ENCODE results near the gene GASK1B.

GASK1B gene

DNA sequence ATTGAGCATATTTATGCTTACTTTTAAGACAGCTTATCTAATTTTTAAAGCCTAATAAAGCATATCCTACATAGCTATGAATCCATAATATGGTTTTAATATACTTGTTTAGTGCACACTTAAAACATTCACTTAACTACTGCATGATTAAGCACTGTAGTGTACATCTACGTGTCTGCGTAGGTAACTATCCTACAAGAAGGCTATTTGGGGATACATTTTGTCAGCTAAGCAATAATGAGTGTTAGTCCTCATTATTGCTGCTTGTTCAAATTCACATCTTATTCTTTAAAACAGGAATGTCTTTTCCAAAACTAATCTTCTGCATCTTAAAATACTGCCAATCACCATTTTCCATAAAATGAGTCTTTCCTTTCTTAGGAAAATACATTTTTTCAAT lies 38.6 kb downstream of the GASK1B start:
- no peak for DNase-seq

DNA sequence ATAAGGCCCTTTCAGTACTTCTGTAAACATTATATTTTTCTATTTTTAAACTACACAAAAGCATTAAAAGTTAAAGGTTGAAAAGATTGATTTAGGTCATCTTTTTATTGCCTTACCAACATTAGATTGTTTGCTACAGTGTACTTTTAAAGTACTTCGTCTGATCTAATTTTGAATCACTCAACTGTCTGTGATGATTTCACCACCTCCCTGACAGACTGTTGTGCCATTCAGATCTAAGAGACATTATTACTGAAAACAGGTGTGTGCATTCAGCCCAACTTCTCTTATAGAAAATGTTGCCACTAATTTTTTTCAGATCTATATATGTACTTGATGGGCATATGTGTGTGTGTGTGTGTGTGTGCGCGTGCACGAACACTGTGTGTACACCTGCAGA lies 39.3 kb downstream of the GASK1B start:
- no peak for DNase-seq

DNA sequence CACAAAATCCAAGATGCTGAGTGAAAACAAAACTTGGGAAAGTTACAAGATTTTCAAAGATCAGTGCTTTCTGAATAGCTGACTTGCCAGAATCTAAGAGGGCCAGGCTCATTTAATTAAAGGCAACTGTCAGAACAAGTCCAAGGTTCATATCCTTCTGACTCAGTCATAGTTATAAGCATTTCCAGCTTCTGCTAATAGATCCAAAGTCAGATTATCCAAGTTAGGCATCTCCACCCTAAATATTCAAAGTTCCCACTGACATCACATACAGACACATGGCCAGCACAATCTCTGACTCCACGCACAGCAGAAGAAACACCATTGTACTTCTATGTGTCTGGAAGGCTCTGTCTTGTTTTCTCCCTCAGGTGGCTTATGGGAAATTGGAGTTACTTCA lies 41.8 kb downstream of the GASK1B start:
- no peak for DNase-seq

DNA sequence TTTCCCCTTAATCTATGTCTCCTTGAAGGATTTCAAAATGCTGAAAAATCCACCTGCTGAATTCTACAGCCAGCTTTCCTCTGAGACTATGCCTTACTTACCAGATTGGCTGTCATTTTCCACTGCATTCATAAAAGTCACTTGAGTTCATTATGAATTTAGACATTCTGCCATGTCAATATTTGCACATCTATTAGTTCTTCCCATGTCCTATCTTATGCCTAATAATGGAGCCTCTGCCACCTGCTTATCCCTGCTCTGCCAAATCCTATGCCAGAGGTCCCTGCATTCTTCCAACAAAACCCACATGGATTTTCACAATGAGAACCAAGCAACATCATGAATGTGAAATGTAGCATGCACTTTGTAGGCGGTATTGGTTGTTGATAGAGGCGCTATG lies 42.6 kb downstream of the GASK1B start:
- no peak for DNase-seq

DNA sequence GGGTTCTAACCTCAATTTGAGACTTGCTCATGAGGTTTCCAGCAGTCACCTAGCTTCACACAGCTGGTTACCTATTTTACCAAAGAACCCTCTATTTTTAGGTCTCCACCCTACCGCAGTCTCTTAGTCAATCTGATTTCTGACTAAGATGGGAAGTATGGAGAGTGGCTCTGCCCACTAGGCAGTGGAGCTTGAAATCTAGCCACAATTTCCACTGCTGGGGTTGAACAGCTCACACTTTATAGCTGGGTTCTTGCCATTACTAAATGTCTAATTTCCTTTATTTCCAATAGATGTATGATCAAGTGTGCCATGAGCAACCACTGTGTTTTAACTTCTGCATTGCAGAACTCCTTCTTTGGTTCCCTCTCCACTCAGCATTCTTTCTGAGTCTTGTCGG lies 43.1 kb downstream of the GASK1B start:
- no peak for DNase-seq

DNA sequence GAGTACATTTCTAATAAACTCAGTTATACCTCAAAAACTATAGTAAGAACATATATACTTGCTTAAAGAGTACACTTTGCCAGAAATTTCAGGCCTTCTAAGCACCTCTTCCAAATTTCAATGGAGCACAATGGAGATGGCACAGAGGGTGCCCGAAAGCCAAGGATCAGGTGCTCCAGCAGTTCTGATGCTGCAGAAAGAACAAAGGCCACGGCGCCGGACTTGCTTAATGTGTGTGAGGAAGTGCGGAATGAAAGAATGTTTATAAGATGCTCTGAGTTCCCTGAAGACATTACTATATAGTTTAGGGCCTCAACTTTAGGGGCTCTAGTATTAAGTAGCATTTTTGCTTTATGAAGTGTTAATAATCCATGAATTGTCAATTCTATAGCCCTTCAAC lies 44.3 kb downstream of the GASK1B start:
- DNase-seq, result no peak

DNA sequence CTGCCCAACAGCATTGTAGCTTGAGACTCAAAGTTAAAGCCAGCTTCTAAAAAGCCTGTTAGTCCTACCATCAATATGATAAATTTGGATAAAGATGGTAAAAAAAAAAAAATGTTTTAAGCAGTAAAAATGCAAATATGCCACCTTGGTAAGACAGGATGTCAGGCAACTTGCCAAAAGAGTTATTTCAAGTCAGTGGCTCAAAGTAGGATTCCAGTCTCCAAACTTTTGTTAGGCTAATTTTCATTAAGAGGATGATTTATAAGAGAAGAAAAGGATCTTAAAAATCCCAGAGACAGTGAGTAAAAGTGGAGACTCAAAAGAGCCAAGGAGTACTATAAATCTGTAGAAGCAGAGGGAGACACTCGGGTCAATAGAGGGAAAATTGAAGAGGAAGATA lies 47.5 kb downstream of the GASK1B start:
- no peak for DNase-seq

All from NCI-H2029 treated with DMSO at 0.1 percent for 48 hours (cell line).